Hepatocyte (in vitro differentiated cells): ENCODE data around the gene TEX14. TPM values are rescaled to one million over a fixed set of nuclear protein-coding genes. Genes with fewer than 3 reads are reported as not detected.
A peak's percentile ranks its signal among the peaks of the same experiment; 100 is the strongest.
"Not testable (repeated sequence)": the region's sequence is repeated elsewhere in the genome, so short reads cannot be mapped to it uniquely, and the experiment has no call there.

Experiments used
- DNase-seq: peaks from one replicate; pipeline ENCODE4 v3.0.0-alpha.2; 2016; ENCODE audit warnings: low spot score
- H2AFZ ChIP-seq: fragments of 200-600 bp; sonication (generic); 2 replicates; pipeline ENCODE4 v1.6.0; 2016; ENCODE audit warnings: antibody characterized with exemption, mild to moderate bottlenecking
- H3K27ac ChIP-seq: fragments of 200-600 bp; sonication (generic); 2 replicates; pipeline ENCODE4 v1.5.1; 2016; ENCODE audit warnings: mild to moderate bottlenecking
- H3K27me3 ChIP-seq: fragments of 200-600 bp; sonication (generic); 2 replicates; pipeline ENCODE4 v1.6.1; 2016
- H3K36me3 ChIP-seq: fragments of 200-600 bp; sonication (generic); replicated peaks from 2 replicates; pipeline ENCODE4 v1.5.1; 2016; ENCODE audit warnings: low read depth; ENCODE audit not compliant: insufficient read depth
- H3K4me1 ChIP-seq: fragments of 200-600 bp; sonication (generic); 2 replicates; pipeline ENCODE4 v1.5.1; 2016; ENCODE audit warnings: mild to moderate bottlenecking, moderate library complexity; ENCODE audit not compliant: insufficient read depth
- H3K4me2 ChIP-seq: fragments of 200-600 bp; sonication (generic); 2 replicates; pipeline ENCODE4 v1.6.0; 2016
- H3K4me3 ChIP-seq: fragments of 200-600 bp; sonication (generic); 2 replicates; pipeline ENCODE4 v1.5.1; 2016; ENCODE audit warnings: mild to moderate bottlenecking
- H3K79me2 ChIP-seq: fragments of 200-600 bp; sonication (generic); 2 replicates; pipeline ENCODE4 v1.6.0; 2017; ENCODE audit warnings: mild to moderate bottlenecking
- H3K9me2 ChIP-seq: fragments of 200-600 bp; sonication (generic); replicated peaks from 2 replicates; pipeline ENCODE4 v1.6.0; 2017; ENCODE audit warnings: mild to moderate bottlenecking; ENCODE audit not compliant: insufficient read depth
- H3K9me3 ChIP-seq: fragments of 200-600 bp; sonication (generic); 2 replicates; pipeline ENCODE4 v1.5.1; 2016; ENCODE audit warnings: low read depth, mild to moderate bottlenecking
- H4K20me1 ChIP-seq: fragments of 200-600 bp; sonication (generic); 2 replicates; pipeline ENCODE4 v1.6.0; 2016; ENCODE audit warnings: mild to moderate bottlenecking; ENCODE audit not compliant: insufficient read depth, poor library complexity, severe bottlenecking
- EZH2 ChIP-seq: fragments of 200-600 bp; sonication (generic); IDR thresholded peaks from 2 replicates; pipeline ENCODE4 v1.6.1; 2016; ENCODE audit warnings: antibody characterized with exemption, mild to moderate bottlenecking, borderline replicate concordance
- EZH2phosphoT487 ChIP-seq: fragments of 200-600 bp; sonication (generic); IDR thresholded peaks from one replicate; pipeline ENCODE4 v1.6.1; 2018; ENCODE audit warnings: antibody characterized with exemption, mild to moderate bottlenecking, low read depth, moderate library complexity; ENCODE audit not compliant: unreplicated experiment, severe bottlenecking
- WGBS: methylation state at CpG from one replicate; pipeline ENCODE4 v1.1.6; 2016; ENCODE audit warnings: low lambda C conversion rate; ENCODE audit errors: missing lambda C conversion rate; 5-methylcytosine and 5-hydroxymethylcytosine counted together
- polyA plus RNA-seq: library from polyadenylated mRNA; unstranded; fragments of >200 nt; fragmentation: Nextera tagmentation; extraction: Ambion mirVana; gene quantifications from 2 replicates; pipeline ENCODE4 v1.2.1, GENCODE V29; 2016
- total RNA-seq: library from RNA; depleted of rRNA; stranded (reverse); fragments of >200 nt; gene quantifications from 2 replicates; pipeline ENCODE4 v1.2.3, GENCODE V29; 2014
- TF ChIP-seq, protein P1 (sequence below): fragments of 200-600 bp; sonication (generic); IDR thresholded peaks from 2 replicates; pipeline ENCODE4 v1.5.1; 2016; ENCODE audit warnings: antibody characterized with exemption, mild to moderate bottlenecking; ENCODE audit not compliant: poor library complexity

TEX14 gene
- total and polyA plus RNA-seq, 2 experiments from 2014 or later = 0.07 TPM; not detected in 1

DNA sequence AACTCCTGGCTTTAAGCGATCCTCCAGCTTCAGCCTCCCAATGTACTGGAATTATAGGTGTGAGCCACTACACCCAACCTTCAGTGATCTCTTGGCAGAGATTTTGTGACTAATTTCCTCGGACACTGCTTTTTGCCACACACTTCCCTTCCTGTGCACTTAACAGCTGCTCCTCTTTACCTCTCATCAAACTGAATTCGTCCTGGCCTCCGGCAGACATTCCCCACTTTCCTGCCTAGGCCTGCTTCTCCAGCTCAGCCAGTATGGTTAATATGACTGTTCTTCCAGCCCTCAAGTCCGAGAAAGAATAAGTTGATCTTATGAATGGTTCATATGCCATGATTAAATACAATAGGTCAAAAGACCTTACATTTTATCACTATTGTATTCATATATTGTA lies 108.4 kb downstream of the TEX14 start:
- Histone ChIP-seq H4K20me1 (no peaks in the 10 kb centered on the region), H2AFZ (no peak overlapping the region), H3K9me2 (no peaks in the 10 kb centered on the region), H3K4me1 (no peaks in the 10 kb centered on the region), H3K79me2 (no peaks in the 10 kb centered on the region), H3K27me3 (no peaks in the 10 kb centered on the region), H3K9me3 (no peaks in the 10 kb centered on the region), H3K27ac (no peak overlapping the region), H3K36me3 (no peaks in the 10 kb centered on the region), H3K4me2 (no peak overlapping the region), H3K4me3 (no peak overlapping the region)
- TF ChIP-seq EZH2phosphoT487 (no peak), EZH2 (no peak)
- TF ChIP-seq, protein P1, sequence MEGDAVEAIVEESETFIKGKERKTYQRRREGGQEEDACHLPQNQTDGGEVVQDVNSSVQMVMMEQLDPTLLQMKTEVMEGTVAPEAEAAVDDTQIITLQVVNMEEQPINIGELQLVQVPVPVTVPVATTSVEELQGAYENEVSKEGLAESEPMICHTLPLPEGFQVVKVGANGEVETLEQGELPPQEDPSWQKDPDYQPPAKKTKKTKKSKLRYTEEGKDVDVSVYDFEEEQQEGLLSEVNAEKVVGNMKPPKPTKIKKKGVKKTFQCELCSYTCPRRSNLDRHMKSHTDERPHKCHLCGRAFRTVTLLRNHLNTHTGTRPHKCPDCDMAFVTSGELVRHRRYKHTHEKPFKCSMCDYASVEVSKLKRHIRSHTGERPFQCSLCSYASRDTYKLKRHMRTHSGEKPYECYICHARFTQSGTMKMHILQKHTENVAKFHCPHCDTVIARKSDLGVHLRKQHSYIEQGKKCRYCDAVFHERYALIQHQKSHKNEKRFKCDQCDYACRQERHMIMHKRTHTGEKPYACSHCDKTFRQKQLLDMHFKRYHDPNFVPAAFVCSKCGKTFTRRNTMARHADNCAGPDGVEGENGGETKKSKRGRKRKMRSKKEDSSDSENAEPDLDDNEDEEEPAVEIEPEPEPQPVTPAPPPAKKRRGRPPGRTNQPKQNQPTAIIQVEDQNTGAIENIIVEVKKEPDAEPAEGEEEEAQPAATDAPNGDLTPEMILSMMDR = no peak
- WGBS = 88% methylated on average over 5 of the region's 5 CpGs
- DNase-seq = no peak

DNA sequence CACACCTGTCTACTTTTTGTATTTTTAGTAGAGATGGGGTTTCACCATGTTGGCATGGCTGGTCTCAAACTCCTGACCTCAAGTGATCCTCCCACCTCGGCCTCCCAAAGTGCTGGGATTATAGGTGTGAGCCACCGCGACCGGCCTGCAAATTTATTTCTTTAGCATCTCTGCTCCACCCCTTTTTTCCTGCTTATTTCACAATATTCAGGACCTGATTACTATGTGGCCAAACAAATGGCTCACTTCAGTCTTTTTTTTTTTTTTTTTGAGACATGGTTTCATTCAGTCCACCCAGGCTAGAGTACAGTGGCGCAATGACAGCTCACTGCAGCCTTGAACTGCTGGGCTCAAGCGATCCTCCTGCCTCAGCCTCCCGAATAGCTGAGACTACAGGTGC lies 109.1 kb downstream of the TEX14 start:
- H3K4me3 ChIP-seq, H2AFZ ChIP-seq, H3K4me1 ChIP-seq, H3K9me3 ChIP-seq, H3K36me3 ChIP-seq, DNase-seq, H4K20me1 ChIP-seq, H3K27ac ChIP-seq, H3K79me2 ChIP-seq, H3K4me2 ChIP-seq, H3K27me3 ChIP-seq, H3K9me2 ChIP-seq: not testable (repeated sequence)
- 93% methylated on average over 7 of the region's 7 CpGs for WGBS

DNA sequence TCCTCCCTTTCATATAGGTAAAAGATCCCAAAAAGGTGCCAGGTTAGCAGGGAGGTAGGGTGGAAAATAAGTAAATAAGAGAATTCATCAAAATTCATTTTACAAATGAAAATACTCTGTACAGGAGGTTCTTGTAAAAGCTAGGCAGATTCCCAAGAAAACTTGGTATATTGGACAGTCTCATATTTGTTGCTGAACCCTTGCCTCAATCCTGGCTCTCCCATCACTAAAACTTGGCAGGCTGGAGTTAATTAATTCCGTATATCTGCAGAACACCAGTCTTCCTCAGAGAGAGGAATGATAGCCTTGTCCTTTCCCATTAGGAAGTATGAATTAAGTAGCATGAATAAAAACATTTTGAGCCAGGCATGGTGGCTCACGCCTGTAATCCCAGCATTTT lies 111.2 kb downstream of the TEX14 start:
- Histone ChIP-seq H3K79me2 (no peaks in the 10 kb centered on the region), H3K4me3 (no peak overlapping the region), H3K9me3 (no peaks in the 10 kb centered on the region), H3K4me1 (peaks cover 12% of the 10 kb centered on the region), H3K27ac (no peak overlapping the region), H3K9me2 (no peaks in the 10 kb centered on the region), H4K20me1 (no peaks in the 10 kb centered on the region), H3K27me3 (no peaks in the 10 kb centered on the region), H3K4me2 (no peak overlapping the region), H3K36me3 (no peaks in the 10 kb centered on the region), H2AFZ (no peak overlapping the region)
- WGBS = 76% methylated on average over 2 of the region's 2 CpGs
- no peak for TF ChIP-seq EZH2
- TF ChIP-seq, protein P1 = no peak
- no peak for TF ChIP-seq EZH2phosphoT487
- no peak for DNase-seq

DNA sequence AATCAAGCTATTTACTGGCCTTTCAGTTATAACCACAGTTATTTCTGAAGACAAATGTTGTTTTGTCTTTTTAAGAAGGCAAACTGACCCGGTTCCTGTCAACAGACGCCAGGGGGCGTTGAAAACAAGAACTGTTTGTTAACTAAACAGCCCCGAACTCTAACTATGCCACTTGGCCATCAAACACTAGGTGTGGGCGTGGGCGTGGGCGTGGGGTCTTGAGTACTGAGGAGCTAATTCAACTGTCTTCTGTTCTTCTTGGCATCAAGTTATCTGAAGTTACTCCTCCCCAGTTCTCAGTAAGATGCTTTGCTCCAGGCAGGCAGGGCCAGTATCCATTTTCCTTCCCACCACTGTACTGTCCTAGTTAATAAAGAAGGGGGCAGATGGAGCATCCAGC lies 114.1 kb downstream of the TEX14 start:
- H3K79me2 ChIP-seq = no peaks in the 10 kb centered on the region
- no peaks in the 10 kb centered on the region for H3K9me3 ChIP-seq
- no peaks in the 10 kb centered on the region for H3K9me2 ChIP-seq
- WGBS = 15% methylated on average over 7 of the region's 7 CpGs
- TF ChIP-seq, protein P1 = peak; percentile 59
- TF ChIP-seq EZH2 (no peak), EZH2phosphoT487 (no peak)
- no peak overlapping the region for H2AFZ ChIP-seq
- H3K4me1 ChIP-seq = peaks cover 14% of the 10 kb centered on the region
- no peak overlapping the region for H3K4me3 ChIP-seq
- no peaks in the 10 kb centered on the region for H3K27me3 ChIP-seq
- H3K36me3 ChIP-seq = no peaks in the 10 kb centered on the region
- DNase-seq = peak; percentile 53
- H4K20me1 ChIP-seq = no peaks in the 10 kb centered on the region
- no peak overlapping the region for H3K4me2 ChIP-seq
- H3K27ac ChIP-seq = no peak overlapping the region
